ENCODE results near the gene GADL1. TPM values are rescaled to one million over a fixed set of nuclear protein-coding genes. Genes with fewer than 3 reads are reported as not detected.

Gene GADL1
- total RNA-seq, 1 experiment from 2014 or later = 0.09 TPM

- Histone ChIP-seq H3K4ac (ENCODE audit: low read depth, low read length) (no peak overlapping the region), H3K14ac (ENCODE audit: insufficient read depth, low read length) (no peak overlapping the region), H3K79me2 (ENCODE audit: insufficient read depth, low read length) (no peaks in the 10 kb centered on the region), H4K20me1 (ENCODE audit: control insufficient read depth, insufficient read depth, insufficient read length) (no peaks in the 10 kb centered on the region), H3K23me2 (ENCODE audit: insufficient read length, low read depth, low read length, poor library complexity, severe bottlenecking) (no peaks in the 10 kb centered on the region), H2BK120ac (ENCODE audit: low read depth, low read length, poor library complexity, severe bottlenecking) (no peak overlapping the region), H2BK15ac (ENCODE audit: low read depth, low read length) (no peak overlapping the region), H3K79me1 (ENCODE audit: insufficient read depth, low read depth, low read length, poor library complexity, severe bottlenecking) (no peaks in the 10 kb centered on the region), H4K91ac (ENCODE audit: insufficient read length, low read depth, low read length) (no peak overlapping the region), H3K27me3 (ENCODE audit: insufficient read depth, low read length) (no peaks in the 10 kb centered on the region), H2BK20ac (ENCODE audit: low read depth, low read length, poor library complexity, severe bottlenecking) (no peak overlapping the region), H2AFZ (ENCODE audit: low read length) (no peak overlapping the region), H3K9me3 (ENCODE audit: control insufficient read depth, low read depth, low read length) (no peaks in the 10 kb centered on the region), H3K9ac (ENCODE audit: extremely low read depth, insufficient read length, low read length) (no peak overlapping the region), H3K4me1 (ENCODE audit: insufficient read depth, low read length) (no peaks in the 10 kb centered on the region), H3K56ac (ENCODE audit: insufficient read length, low read depth, low read length) (no peak overlapping the region), H4K5ac (ENCODE audit: insufficient read length, low read depth, low read length) (no peak overlapping the region), H2BK12ac (ENCODE audit: insufficient read length, low read depth, low read length) (no peak overlapping the region), H3K4me2 (ENCODE audit: insufficient read depth, insufficient read length, low read length) (no peak overlapping the region), H3K23ac (ENCODE audit: insufficient read length, low read depth, low read length) (no peak overlapping the region), H3K18ac (ENCODE audit: insufficient read length, low read depth, low read length) (no peak overlapping the region), H2AK5ac (ENCODE audit: insufficient read length, low read length) (no peak overlapping the region), H4K8ac (replicated peaks; ENCODE audit: insufficient read length, low read depth, low read length) (no peak overlapping the region), H3K27ac (ENCODE audit: insufficient read length, low read depth, low read length) (no peak overlapping the region), H2BK5ac (ENCODE audit: insufficient read length, low read length) (no peak overlapping the region), H3T11ph (ENCODE audit: low read length) (no peak overlapping the region)
- Mint-ChIP-seq H3K36me3 (ENCODE audit: insufficient read depth in 1 of 3, low read depth in 3 of 3) (no peaks in the 10 kb centered on the region), H3K9me3 (no peaks in the 10 kb centered on the region; a peak in 1 of 5 replicates), H3K27ac (no peak overlapping the region), H3K27me3 (ENCODE audit: low read depth) (no peaks in the 10 kb centered on the region), H3K4me1 (peaks cover 31 to 33% of the 10 kb centered on the region in 2 experiments), H3K4me3 (no peak overlapping the region)
- no peak for DNase-seq
- TF ChIP-seq CTCF (conservative IDR thresholded peaks at IDR 0.05) = no peak
- no CpG with 5 or more reads among the region's 4 CpGs for WGBS (ENCODE audit: extremely low coverage, insufficient read length, low lambda C conversion rate)
Observed at GRCh38 chr3:30754426-30754825, 140.0 kb downstream of the GADL1 start.

Data from H9 (cell line).